Left cardiac atrium (tissue), 4 donors: ENCODE results near the gene TSPAN18. TPM values are rescaled to one million over a fixed set of nuclear protein-coding genes. Genes with fewer than 3 reads are reported as not detected.
A peak's percentile ranks its signal among the peaks of the same experiment; 100 is the strongest.

Experiments used
- ATAC-seq, 2 donors: fragments of 200-7000 bp; cut with Tn5 transposase; one replicate each; pipeline ENCODE4 v1.9.1; 2020; ENCODE audit warnings: mild to moderate bottlenecking in 2 of 2, moderate library complexity in 2 of 2
- DNase-seq: peaks from one replicate; pipeline ENCODE4 v3.0.0-alpha.2; 2020
- intact Hi-C, 2 donors: fragments of 100-400 bp; cut with DNase I; formaldehyde crosslinking; loops; one replicate each; pipeline versions ENCODE4 v1.14.1 to v1.15.1; 2022 to 2023
- total RNA-seq, 2 donors: library from RNA; stranded (reverse); fragmentation: NEBNext Ultra II Directional; extraction: Animal tissue kit (Norgen Biotek cat#: 25700); gene quantifications; one replicate each; pipeline ENCODE4 v1.2.1, GENCODE V29; 2021
- donor health status: DM: no; HTN: yes; CAD: no.
- donor health status: DM: no; HTN: yes; CAD: no; lungs with severe emphysema.
- donor health status: DM: yes; HTN: yes; CAD: no.
- donor health status: Dilated cardiomyopathy.

The TSPAN18 gene
- total RNA-seq, 2 donors from 2014 or later = 152 to 166 TPM

DNA sequence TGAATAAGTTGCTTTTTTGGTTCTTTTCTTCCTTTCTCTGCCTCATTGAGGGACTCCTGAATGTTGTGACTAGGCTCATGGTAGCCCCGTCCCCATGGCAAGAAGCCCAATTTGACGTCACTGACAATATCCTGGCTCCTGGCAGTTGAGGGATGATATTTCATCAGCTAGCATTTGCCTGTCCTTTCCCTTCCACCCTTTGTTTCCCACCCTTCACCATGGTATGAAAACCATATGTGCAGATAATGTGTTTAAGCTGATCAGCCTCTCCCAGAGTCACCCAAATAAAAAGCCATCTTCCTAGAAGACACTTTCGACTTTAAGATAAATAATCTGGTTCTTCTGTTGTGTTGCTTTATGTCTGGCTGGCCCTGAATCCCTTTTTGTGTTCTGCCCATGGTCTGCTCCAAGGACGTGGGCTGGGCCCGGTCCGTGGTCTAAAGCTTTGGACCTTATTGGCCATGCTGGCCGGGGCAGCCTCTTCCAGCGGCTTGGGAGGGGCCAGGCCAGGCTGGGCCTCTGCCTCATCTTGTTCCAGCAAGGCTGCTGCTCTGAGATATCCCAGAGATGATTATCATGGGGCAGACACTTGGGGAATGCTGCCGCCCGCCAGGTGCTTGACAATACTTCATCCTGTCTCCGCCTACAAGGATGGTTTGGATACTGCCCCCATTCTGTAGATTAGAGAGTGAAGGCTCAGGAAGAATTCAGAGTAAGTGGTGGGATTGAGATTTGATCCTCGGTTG, 5.1 kb downstream of the TSPAN18 start:
- DNase-seq = no peak
- intact Hi-C loops = no loop called here

DNA sequence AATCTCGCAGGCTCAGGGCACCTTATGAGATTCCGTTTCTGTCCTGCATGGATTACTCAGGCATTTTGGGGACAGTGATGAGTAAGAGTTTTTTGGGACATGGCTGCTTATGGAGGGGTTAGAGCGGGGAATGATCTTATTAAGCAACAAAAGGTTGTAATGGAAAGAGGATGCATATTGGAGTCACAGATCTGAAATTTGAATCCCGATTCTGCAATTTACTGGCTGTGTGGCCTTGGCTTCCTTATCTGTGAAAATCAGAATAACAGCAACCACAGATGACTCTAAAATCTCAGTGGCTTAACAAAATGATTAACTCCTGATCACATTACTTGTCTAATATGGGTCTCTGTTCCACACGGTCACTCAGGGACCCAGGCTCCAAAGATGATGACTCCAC, 5.8 kb downstream of the TSPAN18 start:
- no peak for ATAC-seq
- intact Hi-C loops = no loop called here

More for the DNA sequence above, 5.1 kb downstream of the TSPAN18 start:
- ATAC-seq = no peak

DNA sequence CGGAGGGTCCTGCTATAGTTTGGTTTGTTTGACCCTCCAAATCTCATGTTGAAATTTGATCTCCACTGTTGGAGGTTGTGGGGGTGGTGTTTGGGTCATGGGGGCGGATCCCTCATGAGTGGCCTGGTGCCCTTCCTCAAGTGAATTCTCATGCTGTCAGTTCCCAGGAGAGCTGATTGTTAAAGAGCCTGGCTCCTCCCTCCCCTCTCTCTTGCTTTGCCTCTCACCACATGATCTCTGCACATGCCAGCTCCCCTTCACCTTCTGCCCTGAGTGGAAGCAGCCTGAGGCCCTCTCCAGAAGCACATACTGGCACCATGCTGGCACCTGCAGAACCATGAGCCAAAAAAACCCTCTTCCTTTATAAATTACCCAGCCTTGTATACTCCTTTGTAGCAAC, 7.1 kb downstream of the TSPAN18 start:
- DNase-seq = no peak
- ATAC-seq = peak; percentile 20 to 36
- intact Hi-C loops = no loop called here

More for the DNA sequence above, 5.8 kb downstream of the TSPAN18 start:
- no peak for DNase-seq

DNA sequence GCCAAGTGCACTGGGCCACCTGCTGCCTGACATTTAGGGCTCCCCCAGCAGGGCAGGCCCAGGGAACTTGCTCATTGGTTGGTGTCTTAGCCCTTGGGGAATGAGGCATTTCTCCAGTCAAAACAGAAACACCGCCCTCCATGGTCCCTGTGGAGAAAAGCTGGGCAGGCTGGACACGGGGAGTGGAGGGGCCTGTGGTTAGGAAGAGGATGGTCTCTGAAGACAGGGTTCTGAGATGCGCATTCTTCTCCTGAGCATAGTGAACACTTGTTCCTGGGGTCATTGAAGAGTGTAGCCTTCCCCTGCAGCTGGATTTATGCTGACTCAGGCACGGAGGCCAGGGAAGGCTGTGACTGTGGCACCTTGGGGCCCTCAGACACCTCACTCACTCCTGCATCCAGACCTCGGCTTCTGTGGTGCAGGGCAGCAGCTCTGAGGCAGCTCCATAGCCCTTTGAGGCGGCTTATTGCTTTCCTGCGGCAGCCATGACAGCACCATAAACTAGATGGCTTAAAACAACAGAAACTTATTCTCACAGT, 8.2 kb downstream of the TSPAN18 start:
- ATAC-seq = no peak
- DNase-seq = no peak
- intact Hi-C loops = no loop called here

DNA sequence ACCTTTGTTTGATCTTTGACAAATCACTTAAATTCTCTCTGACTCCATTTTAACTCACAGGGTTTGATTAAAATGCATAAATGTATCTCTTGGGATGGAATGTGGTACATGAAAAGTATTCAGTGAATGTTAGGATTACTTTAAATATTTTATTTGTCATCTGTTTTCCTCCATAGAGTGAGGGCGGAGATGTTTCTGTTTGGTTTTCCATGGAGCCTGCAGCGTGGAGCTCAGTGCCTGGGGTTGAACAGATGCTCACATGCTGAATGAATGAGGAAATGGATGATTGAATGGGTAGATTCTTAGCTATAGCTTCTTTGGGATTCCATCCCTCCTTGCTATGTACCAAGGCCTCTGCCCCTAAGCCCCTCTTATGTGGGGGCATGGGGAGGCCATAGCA, 10.0 kb downstream of the TSPAN18 start:
- ATAC-seq (no peak), DNase-seq (no peak)
- intact Hi-C loops = no loop called here

DNA sequence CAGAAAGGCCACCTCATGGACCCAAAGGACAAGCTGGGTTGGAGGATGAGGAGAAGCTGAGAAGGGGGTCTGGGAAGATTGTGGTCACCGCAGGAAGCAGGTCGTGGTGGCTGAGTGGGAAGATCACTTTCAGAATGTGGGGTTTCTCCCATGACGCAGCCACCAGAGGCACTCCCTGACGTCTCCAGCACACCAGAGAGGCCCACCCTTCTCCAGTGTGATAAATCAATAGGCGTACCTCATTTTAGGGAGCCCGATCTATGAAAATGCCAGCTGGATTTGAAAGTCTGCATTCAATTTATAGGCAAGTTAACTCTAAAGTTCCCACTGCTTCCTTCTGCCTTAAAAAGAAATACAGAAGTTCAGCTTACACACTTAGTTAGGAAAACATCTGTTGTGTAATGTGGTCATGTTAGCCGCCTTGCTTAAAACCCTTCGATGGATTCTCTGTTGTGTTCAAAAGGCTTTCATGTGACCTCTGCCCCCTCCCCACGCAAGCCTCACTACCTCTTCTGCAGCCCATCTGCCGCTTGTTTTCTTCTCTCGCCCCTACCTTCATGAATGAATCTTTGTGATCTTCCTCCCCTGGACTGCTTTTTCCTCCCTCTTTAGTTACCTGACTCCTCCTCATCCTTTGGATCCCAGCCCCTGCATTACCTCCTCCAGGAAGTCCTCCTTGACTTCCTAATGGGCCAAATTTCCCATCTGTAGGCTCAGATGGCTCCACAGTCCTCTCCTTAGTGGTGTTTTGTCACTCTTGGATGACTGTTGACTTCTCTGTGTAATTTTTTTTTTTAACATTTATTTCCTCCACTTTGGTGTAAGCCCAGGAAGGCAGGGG, 10.7 kb downstream of the TSPAN18 start:
- intact Hi-C loops = no loop called here
- DNase-seq (no peak), ATAC-seq (no peak)

DNA sequence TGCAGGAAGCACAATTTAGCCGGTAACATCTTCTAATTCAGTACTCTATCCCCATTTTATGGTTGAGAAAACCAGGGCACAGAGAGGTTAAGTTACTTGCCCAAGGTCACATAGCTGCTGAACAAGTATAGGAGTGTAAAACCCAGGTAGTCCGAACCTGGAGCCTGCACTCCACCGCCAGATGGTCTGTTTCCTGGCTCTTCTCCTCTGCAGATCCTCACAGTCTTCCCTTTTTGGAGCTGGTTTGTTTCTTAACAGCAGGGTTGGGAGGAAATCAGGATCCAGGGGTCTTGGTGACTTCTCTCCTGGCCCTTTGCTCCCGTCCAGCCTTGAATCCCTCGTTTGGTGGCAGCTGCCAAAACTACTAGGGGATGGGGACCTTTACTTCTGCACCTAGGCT, 12.0 kb downstream of the TSPAN18 start:
- intact Hi-C loops = no loop called here
- DNase-seq (no peak), ATAC-seq (no peak)

DNA sequence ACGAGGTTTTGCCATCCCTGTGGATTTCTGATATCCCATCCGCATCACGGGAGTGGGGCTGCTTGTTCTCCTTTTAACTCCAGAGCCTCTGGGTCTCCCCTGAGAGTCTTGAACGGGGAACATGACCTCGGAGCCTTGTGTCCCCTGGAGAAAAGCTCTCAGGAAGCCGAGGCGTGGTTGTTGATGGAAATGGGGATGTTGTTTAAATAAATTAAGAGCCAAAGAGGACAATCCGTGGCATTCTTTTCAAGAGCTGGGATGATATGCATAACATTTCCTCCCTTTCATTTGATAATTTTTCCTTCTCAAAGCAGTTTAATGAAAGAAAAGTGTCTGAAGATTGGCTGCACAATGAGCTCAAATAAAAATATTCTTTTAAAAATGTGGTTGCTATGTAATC, 14.2 kb downstream of the TSPAN18 start:
- intact Hi-C loops = no loop called here
- DNase-seq (peak; percentile 53), ATAC-seq (peak in 1 of 2 donors; percentile 30)

DNA sequence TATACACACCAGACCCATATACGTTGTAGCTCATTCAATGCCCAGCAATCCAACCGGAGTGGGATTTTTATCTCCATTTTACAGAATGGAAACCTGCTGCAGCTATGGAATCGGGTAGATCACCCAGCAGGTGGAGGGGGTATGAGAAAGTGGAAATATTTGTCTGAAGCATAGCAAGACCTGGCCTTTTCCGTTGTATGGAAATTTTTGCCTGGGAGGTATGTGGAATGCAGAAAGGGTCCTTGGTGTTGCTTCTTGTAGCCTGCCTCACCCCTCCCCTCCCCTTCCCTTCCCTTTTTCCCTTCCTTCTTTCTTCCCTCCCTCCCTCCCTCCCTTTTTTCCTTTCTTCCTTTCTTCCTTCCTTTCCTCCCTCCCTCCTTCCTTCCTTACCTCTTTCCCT, 15.2 kb downstream of the TSPAN18 start:
- ATAC-seq = no peak
- no peak for DNase-seq
- intact Hi-C loops = no loop called here

DNA sequence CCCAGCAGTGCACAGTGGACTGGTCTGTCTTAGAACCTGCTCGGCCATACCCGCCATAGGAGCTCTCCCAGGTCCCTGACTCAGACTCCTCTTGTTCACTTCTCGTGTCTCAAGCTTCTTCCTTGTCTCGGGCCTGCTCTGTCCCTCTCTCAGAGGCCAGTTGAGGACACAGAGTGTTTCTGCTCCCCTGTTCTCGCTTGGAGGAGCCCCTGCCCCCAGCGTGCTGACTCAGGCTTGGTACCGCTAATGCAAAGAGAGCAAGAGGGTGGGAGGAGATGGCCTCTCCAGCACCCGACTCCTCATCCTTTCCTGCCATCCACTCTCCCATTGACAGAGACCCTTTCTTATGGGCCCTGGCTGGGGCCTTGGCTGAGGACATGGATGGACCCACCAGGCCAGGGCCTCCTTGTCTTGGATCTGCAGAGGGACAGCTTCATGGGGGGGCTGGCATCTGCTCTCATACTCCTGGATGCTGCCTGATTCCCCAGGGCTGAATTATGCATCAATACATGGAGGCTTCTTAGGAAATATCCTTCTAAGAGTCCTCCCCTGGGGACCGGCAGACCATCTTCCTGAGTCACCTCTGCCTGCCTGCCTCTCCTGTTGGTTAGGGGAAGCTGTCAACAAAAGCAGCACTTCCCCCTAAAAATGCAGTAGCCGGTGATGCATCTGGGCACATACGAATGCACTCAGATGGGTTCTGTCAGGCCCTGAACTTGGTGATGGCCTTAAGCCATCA, 15.9 kb downstream of the TSPAN18 start:
- no peak for DNase-seq
- no peak for ATAC-seq
- intact Hi-C loops = no loop called here

DNA sequence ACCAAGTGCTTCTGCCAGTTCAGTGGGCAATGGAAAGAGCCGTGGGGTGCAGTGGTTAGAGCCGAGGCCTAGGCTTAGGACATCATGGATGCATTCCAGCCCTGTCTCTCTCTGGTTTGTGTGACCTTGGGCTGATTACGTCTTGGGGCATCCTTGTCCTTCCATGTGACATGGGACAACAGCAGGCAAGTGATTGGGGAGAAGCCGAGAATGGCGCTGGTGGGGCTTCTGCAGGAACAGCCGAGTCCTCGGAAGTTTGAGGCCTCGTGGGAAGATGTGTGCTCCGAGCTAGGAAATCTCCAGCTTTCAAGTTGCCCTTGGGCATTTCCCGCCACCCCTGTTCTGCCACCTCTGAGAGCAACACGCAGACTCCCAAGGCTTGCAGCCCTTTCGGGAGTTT, 16.6 kb downstream of the TSPAN18 start:
- intact Hi-C loops = no loop called here
- ATAC-seq (no peak), DNase-seq (no peak)

DNA sequence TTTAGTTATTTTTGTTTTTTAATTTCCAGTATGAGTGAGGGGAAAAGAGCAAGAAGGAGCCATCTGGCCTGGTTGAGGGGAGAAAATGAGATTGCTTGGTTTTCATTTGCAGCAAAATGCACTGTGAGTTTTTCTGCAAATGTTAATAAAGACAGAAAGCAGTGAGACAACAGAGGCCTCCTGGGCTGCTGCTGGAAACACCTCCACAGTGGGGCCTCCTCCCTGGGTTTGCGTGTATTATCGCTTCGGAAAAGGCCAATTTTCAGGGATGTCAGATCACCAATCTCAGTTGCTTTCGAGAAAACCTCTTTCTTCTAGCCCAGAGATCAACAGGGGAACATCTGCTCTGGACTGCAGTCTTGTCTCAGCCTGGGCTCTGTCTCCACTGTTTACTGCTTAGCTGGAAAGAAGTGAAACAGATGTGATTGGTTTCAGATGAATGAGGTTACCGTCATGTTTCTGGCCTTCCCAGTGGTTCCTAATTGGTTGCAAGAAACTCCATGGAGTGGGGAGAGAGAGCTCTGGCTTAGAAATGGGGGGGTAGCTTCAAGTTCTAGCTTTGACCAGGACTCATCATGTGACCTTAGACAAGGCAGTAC, 17.3 kb downstream of the TSPAN18 start:
- DNase-seq (no peak), ATAC-seq (no peak)
- intact Hi-C loops = no loop called here

DNA sequence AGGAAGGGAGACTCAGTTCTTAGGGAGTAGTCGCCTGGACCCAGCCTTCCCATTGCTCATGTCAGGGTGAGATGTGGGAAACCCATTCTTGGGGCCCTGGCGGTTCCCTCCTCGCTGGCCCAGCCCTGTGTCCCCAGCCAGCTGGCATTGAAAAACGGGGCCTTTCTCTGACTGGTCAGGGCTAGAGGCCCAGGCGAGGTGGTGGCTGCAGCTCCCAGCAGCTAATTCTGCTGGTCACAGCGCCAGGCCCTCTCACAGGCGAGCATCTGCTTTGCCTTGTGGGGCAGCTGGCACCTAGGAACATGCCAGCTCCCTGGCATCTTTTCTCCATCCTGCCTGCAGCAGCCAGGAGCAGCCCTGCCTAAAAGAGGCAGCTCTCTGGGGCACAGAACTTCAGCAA, 20.1 kb downstream of the TSPAN18 start:
- ATAC-seq (peak; percentile 76 to 90), DNase-seq (peak; percentile 53)
- intact Hi-C loops = no loop called here

DNA sequence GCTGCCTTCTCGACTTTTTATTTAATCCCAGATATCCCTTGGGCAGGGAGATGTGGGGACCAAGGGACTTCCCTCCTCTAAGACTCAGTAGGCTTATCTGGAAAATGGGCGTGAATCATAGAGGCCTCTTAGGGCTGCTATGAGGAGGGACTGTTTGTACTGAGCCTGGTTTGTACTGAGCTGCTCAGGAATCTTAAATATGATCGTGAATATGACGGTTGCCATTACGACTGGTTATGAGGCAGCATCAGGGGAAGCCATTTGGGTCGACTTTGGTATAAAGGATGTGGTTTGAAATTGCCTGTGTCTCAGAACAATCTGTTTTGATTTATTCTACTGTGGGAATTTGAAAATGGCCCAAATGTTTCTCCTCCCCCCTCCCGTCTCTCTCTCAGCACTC, 20.6 kb downstream of the TSPAN18 start:
- ATAC-seq = peak in 1 of 2 donors; percentile 13
- intact Hi-C loops = no loop called here
- DNase-seq = no peak

DNA sequence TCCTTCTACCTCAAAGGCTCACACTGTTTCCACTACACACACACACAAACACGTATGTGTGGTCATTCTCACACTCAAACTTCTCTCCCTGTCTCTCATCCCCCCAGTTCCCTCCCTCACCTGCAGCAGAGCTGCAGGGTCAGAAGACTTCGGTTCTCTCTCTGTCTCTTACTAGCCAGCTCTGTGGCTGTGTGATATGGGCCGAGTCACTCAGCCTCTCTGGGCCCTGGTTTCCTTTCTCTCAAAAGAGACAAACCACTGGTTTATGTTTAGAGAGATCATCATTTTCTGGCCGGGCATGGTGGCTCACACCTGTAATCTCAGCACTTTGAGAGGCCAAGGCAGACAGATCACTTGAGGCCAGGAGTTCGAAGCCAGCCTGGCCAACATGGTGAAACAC, 21.1 kb downstream of the TSPAN18 start:
- ATAC-seq (no peak), DNase-seq (no peak)
- intact Hi-C loops = no loop called here

DNA sequence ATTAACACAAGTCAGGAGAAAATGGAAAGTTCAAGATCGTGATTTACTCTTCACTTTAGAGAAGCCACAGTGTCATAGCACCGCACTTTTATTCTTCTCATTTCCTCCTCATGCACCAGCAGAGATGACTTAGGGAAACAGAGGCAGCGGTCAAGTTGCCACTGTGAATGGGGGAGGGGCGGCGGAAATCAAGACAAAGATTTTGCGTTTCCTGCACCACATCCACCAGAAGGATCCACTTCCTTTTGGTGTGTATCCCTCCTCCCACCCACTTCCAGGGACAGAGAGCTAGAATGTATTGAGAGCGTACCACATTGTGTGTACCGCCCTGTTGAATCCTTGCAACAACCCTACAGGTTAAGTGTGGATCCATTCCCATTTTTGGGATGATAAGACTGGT, 21.8 kb downstream of the TSPAN18 start:
- DNase-seq (no peak), ATAC-seq (no peak)
- intact Hi-C loops = no loop called here

DNA sequence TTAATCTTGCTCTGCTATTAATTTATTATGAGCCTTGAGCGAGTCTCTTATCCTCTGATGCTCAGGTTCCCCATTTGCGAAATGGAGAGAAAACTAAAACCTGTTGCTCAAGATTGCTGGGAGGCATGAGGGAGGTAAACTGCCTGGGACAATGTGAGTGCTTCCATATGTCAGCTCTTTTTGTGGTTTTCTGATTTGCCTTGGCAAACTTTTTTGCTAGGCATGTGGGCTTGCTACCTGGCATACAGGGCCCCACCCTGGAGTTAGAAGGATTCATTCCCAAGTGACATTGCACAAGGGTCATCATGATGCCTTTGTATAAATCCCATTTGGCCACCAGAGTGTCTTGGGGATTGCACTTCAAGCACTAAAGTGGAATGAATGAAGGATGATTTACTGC, 22.4 kb downstream of the TSPAN18 start:
- intact Hi-C loops = no loop called here
- ATAC-seq = no peak
- DNase-seq = no peak

DNA sequence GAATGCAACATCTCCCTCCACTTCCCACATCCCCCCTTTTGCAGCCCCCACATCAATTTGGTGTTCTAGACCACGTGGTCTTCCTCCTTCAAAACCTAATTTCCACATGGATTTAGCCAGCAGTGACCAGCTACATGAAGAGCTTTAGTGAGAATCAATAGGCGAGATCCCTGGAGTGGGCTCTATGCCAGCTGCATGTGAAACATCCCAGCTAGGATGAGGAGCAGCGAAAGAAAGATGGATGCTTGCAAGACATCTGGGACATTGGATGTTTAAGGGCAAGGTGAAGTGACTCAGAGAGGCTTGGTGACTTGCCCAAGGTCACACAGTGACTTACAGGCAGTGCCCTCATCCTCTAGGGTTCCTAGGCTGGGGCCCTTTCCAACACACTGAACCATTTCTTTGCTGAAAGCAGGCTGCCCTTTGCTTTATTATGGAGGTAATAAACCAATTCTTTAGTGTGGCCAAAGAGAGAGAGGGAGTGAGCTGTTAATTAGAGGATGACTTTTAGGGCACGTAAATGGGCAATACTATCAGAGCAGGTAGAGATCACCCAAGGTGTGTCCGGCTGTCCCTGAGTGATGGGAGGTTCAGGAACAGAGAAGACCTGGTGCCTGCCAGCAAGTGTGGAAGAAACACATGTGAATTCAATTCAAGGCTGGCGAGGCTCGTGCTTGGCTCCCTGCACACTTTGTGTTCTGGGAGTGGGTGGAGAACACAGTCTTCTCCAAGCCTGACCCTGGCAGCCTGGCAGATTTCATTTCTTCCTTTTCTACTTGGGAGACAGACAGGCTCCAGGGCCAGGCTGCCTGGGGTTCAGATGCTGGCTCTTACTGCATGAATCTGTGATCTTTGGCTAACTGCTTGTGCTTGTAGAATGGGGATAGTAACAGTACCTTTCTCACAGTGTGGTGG, 24.0 kb downstream of the TSPAN18 start:
- ATAC-seq (no peak), DNase-seq (no peak)
- intact Hi-C loops = no loop called here
